Putamen (tissue), 1 donor: ENCODE measurements around the gene MRFAP1L1.

ENCODE experiments used
- DNase-seq: peaks from one replicate; pipeline ENCODE4 v3.0.0-alpha.2; 2016; ENCODE audit warnings: low spot score

MRFAP1L1 gene

DNA sequence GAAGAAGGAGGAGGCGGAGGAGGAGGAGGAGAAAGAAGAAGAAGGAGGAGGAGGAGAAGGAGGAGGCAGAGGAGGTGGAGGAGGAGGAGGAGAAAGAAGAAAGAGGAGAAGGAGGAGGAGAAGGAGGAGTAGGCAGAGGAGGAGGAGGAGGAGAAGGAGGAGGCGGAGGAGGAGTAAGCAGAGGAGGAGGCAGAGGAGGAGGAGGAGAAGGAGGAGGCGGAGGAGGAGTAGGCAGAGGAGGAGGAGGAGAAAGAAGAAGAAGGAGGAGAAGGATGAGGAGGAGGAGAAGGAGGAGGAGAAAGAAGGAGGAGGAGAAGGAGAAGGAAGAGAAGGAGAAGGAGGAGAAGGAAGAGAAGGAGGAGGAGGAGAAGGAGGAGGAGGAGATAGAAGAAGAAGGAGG, 49.2 kb downstream of the MRFAP1L1 start:
- no peak for DNase-seq

GRCh38 chr4:6659897-6660296, 49.8 kb downstream of the MRFAP1L1 start:
- no peak for DNase-seq

DNA sequence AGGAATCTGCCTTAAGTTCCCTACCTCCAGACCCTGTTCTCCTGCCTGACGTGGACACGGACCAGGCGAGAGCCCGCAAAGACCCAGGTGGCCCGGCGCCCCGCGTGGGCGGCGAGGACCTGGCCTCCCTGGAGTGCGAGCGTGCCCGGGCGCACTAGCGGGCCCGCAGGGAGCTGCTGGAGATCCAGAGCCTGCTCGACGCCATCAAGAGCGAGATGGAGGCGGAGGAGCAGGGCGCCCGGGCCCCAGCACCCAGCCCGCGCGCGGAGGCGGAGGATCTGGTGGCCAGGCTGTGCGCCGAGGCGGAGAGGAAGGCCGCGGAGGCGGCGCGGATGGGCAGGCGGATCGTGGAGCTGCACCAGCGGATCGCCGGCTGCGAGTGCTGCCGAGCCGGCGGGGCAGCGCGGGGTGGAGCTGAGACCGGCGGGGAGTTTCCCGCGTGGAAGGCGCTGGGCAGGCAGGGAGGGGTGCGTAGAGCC, 51.0 kb downstream of the MRFAP1L1 start:
- no peak for DNase-seq

GRCh38 chr4:6658209-6658595, 51.5 kb downstream of the MRFAP1L1 start:
- DNase-seq, result no peak
